Measurements from ENCODE around the gene ABCG4.
A peak's percentile ranks its signal among the peaks of the same experiment; 100 is the strongest.
"Not testable (repeated sequence)": the region's sequence is repeated elsewhere in the genome, so short reads cannot be mapped to it uniquely, and the experiment has no call there.

The ABCG4 gene

GRCh38 chr11:119116235-119116594, 32.6 kb upstream of the ABCG4 start:
- DNase-seq (ENCODE audit: low read depth), result no peak

GRCh38 chr11:119116601-119117000, 32.3 kb upstream of the ABCG4 start:
- DNase-seq (ENCODE audit: low read depth), result no peak

- DNase-seq (ENCODE audit: low read depth), result no peak
Observed at GRCh38 chr11:119117004-119117706, 31.7 kb upstream of the ABCG4 start.

- no peak for DNase-seq (ENCODE audit: low read depth)
Observed at GRCh38 chr11:119118227-119118626, 30.6 kb upstream of the ABCG4 start.

- no peak for DNase-seq (ENCODE audit: low read depth)
Observed at GRCh38 chr11:119118946-119119345, 29.9 kb upstream of the ABCG4 start.

GRCh38 chr11:119120639-119121007, 28.2 kb upstream of the ABCG4 start:
- no peak for DNase-seq (ENCODE audit: low read depth)

GRCh38 chr11:119121008-119121810, 27.6 kb upstream of the ABCG4 start, which contains the start of gene HINFP:
HINFP (plus strand) TSS chr11:119121580; CDS start chr11:119126945, 5,365 bp downstream.
- DNase-seq (ENCODE audit: low read depth), result peak; percentile 97

GRCh38 chr11:119121811-119122124, 27.1 kb upstream of the ABCG4 start:
- DNase-seq (ENCODE audit: low read depth), result no peak

- no peak for DNase-seq (ENCODE audit: low read depth)
Observed at GRCh38 chr11:119125821-119126220, 23.0 kb upstream of the ABCG4 start.

GRCh38 chr11:119126675-119127268, 22.1 kb upstream of the ABCG4 start:
- no peak for DNase-seq (ENCODE audit: low read depth)

GRCh38 chr11:119130662-119131061, 18.2 kb upstream of the ABCG4 start:
- DNase-seq (ENCODE audit: low read depth), result no peak

GRCh38 chr11:119134389-119134978, 14.4 kb upstream of the ABCG4 start:
- DNase-seq (ENCODE audit: low read depth), result no peak

- DNase-seq (ENCODE audit: low read depth), result not testable (repeated sequence)
Observed at GRCh38 chr11:119139276-119139675, 9.6 kb upstream of the ABCG4 start.

GRCh38 chr11:119144825-119145486, 3.9 kb upstream of the ABCG4 start:
- no peak for DNase-seq (ENCODE audit: low read depth)

GRCh38 chr11:119145551-119145950, 3.3 kb upstream of the ABCG4 start:
- DNase-seq (ENCODE audit: low read depth), result no peak

GRCh38 chr11:119147604-119148333, 1.1 kb upstream of the ABCG4 start:
- DNase-seq (ENCODE audit: low read depth), result no peak

- DNase-seq (ENCODE audit: low read depth), result no peak
Observed at GRCh38 chr11:119148720-119149017, 183 bp upstream of the ABCG4 start.

GRCh38 chr11:119149786-119150275, 979 bp downstream of the ABCG4 start:
- no peak for DNase-seq (ENCODE audit: low read depth)

GRCh38 chr11:119152043-119152442, 3.2 kb downstream of the ABCG4 start:
- no peak for DNase-seq (ENCODE audit: low read depth)

GRCh38 chr11:119152604-119153003, 3.8 kb downstream of the ABCG4 start:
- no peak for DNase-seq (ENCODE audit: low read depth)

- no peak for DNase-seq (ENCODE audit: low read depth)
Observed at GRCh38 chr11:119153049-119153818, 4.4 kb downstream of the ABCG4 start.
